ENCODE results near the gene AKAP9. TPM values are rescaled to one million over a fixed set of nuclear protein-coding genes. Genes with fewer than 3 reads are reported as not detected.
A peak's percentile ranks its signal among the peaks of the same experiment; 100 is the strongest.
"Not testable (repeated sequence)": the region's sequence is repeated elsewhere in the genome, so short reads cannot be mapped to it uniquely, and the experiment has no call there.

The AKAP9 gene
- total and polyA plus RNA-seq, 4 donors, result 11.4 to 203 (median 40.0) TPM

DNA sequence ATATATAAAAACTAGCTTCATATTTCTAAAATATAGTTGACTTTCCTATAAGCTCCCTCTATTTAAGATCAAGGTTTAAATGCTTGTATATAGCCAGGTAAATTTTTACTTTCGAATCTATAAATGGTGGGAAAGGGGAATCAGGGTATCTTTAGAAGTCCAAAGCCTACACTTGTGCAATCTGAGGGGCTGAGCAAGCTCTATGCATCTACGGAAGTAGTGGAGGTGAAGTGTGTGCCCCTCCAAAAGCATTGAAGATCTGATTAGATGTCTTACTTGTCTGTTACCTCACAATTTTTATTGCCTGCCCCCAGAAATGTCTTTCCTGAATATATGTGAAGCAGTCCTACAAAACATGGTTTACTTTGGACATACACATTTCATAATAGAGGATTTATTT is 1.6 kb downstream of the AKAP9 start:
- Histone ChIP-seq H3K9me3 (ENCODE audit: control insufficient read depth in 4 of 4, insufficient read depth in 3 of 4, low read length in 3 of 4) (no peaks in the 10 kb centered on the region), H3K4me3 (no peak overlapping the region), H3K4me1 (ENCODE audit: control insufficient read depth in 5 of 5, insufficient read depth in 5 of 5, low read length in 5 of 5) (peaks cover 0 to 17% (median 3%) of the 10 kb centered on the region in 5 donors), H3K36me3 (ENCODE audit: control insufficient read depth in 4 of 4, insufficient read depth in 4 of 4, low read length in 4 of 4) (peaks cover 0 to 4% (median 0%) of the 10 kb centered on the region in 4 donors), H3K27me3 (ENCODE audit: control insufficient read depth in 3 of 3, insufficient read depth in 3 of 3, low read length in 2 of 3) (no peaks in the 10 kb centered on the region), H3K27ac (ENCODE audit: low read depth in 1 of 2, low read length in 1 of 2) (no peak overlapping the region), H3K9ac (ENCODE audit: insufficient read depth in 1 of 2, low read length in 2 of 2) (peak overlapping the region in 1 of 2 donors; percentile 3)
- DNase-seq (no peak), ATAC-seq (ENCODE audit: insufficient read depth, low FRiP score) (no peak)
- TF ChIP-seq, protein P1, sequence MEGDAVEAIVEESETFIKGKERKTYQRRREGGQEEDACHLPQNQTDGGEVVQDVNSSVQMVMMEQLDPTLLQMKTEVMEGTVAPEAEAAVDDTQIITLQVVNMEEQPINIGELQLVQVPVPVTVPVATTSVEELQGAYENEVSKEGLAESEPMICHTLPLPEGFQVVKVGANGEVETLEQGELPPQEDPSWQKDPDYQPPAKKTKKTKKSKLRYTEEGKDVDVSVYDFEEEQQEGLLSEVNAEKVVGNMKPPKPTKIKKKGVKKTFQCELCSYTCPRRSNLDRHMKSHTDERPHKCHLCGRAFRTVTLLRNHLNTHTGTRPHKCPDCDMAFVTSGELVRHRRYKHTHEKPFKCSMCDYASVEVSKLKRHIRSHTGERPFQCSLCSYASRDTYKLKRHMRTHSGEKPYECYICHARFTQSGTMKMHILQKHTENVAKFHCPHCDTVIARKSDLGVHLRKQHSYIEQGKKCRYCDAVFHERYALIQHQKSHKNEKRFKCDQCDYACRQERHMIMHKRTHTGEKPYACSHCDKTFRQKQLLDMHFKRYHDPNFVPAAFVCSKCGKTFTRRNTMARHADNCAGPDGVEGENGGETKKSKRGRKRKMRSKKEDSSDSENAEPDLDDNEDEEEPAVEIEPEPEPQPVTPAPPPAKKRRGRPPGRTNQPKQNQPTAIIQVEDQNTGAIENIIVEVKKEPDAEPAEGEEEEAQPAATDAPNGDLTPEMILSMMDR (IDR thresholded peaks at IDR 0.05; ENCODE audit: control extremely low read depth, extremely low read depth), result no peak
- 35 to 40% methylated on average over 2 of the region's 2 CpGs for WGBS, 2 donors

DNA sequence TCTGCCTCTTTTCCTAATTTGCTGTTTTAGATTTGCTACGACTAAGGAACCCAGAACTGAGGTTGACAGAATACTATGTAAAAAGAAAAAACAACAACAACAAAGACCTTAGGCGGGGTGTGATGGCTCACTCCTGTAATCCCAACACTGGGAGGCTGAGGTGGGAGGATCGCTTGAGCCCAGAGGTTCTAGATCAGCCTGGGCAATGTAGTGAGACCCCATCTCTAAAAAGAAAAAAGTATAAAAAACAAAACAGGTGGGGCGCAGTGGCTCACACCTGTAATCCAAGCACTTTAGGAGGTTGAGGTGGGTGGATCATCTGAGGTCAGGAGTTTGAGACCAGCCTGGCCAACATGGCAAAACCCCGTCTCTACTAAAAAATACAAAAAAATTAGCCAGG is 4.3 kb downstream of the AKAP9 start:
- not testable (repeated sequence) for DNase-seq; H3K27ac ChIP-seq (ENCODE audit: low read depth in 1 of 2, low read length in 1 of 2); ATAC-seq (ENCODE audit: insufficient read depth, low FRiP score); H3K36me3 ChIP-seq (ENCODE audit: control insufficient read depth in 4 of 4, insufficient read depth in 4 of 4, low read length in 4 of 4); H3K27me3 ChIP-seq (ENCODE audit: control insufficient read depth in 3 of 3, insufficient read depth in 3 of 3, low read length in 2 of 3); H3K4me3 ChIP-seq; H3K9ac ChIP-seq (ENCODE audit: insufficient read depth in 1 of 2, low read length in 2 of 2); H3K9me3 ChIP-seq (ENCODE audit: control insufficient read depth in 4 of 4, insufficient read depth in 3 of 4, low read length in 3 of 4)
- peaks cover 0 to 12% (median 4%) of the 10 kb centered on the region in 5 donors for H3K4me1 ChIP-seq (ENCODE audit: control insufficient read depth in 5 of 5, insufficient read depth in 5 of 5, low read length in 5 of 5)
- WGBS, 2 donors, result 96 to 98% methylated on average over 5 of the region's 5 CpGs

DNA sequence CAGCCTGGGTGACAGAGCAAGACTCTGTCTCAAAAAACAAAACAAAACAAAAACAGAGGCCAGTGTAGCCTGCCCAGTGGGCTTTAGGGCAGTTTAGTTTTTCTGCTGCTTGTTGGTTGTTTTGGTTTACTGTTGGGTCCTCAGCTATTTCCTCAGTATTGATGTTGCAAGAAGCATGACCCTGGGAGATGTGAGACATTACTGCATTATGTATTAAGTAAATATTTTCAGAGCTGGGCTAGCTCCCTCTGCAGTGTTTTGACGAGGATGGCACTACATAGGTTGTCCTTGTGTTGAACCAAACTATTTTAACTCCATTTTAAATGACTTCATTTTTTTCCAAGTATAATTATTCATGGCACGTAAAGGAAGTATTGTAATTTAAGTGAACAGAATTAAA is 4.8 kb downstream of the AKAP9 start:
- no peak overlapping the region for H3K9ac ChIP-seq (ENCODE audit: insufficient read depth in 1 of 2, low read length in 2 of 2)
- peak; percentile 62 to 94 (median 92) for DNase-seq
- H3K27me3 ChIP-seq (ENCODE audit: control insufficient read depth in 3 of 3, insufficient read depth in 3 of 3, low read length in 2 of 3), result no peaks in the 10 kb centered on the region
- H3K36me3 ChIP-seq (ENCODE audit: control insufficient read depth in 4 of 4, insufficient read depth in 4 of 4, low read length in 4 of 4), result peaks cover 0 to 7% (median 0%) of the 10 kb centered on the region in 4 donors
- 46 to 47% methylated on average over 2 of the region's 2 CpGs for WGBS, 2 donors
- no peak overlapping the region for H3K4me3 ChIP-seq
- no peaks in the 10 kb centered on the region for H3K9me3 ChIP-seq (ENCODE audit: control insufficient read depth in 4 of 4, insufficient read depth in 3 of 4, low read length in 3 of 4)
- TF ChIP-seq, protein P1 (IDR thresholded peaks at IDR 0.05; ENCODE audit: control extremely low read depth, extremely low read depth), result no peak
- no peak for ATAC-seq (ENCODE audit: insufficient read depth, low FRiP score)
- H3K4me1 ChIP-seq (ENCODE audit: control insufficient read depth in 5 of 5, insufficient read depth in 5 of 5, low read length in 5 of 5), result peaks cover 0 to 10% (median 4%) of the 10 kb centered on the region in 5 donors
- no peak overlapping the region for H3K27ac ChIP-seq (ENCODE audit: low read depth in 1 of 2, low read length in 1 of 2)

DNA sequence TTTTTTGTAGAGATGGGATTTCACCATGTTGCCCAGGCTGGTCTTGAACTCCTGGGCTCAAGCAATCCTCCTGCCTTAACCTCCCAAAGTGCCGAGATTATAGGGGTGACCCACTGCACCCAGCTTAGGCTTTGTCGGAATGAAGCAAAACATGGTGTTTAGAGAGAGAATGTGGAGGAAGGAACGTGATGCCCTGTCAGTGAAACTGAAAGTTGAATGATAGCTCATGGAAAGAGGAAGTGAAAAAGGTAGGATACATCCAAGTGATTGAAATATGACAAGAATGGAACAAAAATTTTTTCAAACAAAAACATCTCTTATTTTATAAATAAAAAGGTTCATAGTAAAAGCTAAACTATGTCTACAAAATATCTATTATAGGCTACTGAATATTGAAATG is 5.9 kb downstream of the AKAP9 start:
- ATAC-seq (ENCODE audit: insufficient read depth, low FRiP score), result no peak
- H3K27ac ChIP-seq (ENCODE audit: low read depth in 1 of 2, low read length in 1 of 2), result peak overlapping the region in 1 of 2 donors; percentile 10
- H3K9ac ChIP-seq (ENCODE audit: insufficient read depth in 1 of 2, low read length in 2 of 2), result no peak overlapping the region
- H3K27me3 ChIP-seq (ENCODE audit: control insufficient read depth in 3 of 3, insufficient read depth in 3 of 3, low read length in 2 of 3), result no peaks in the 10 kb centered on the region
- H3K4me3 ChIP-seq, result no peak overlapping the region
- H3K9me3 ChIP-seq (ENCODE audit: control insufficient read depth in 4 of 4, insufficient read depth in 3 of 4, low read length in 3 of 4), result no peaks in the 10 kb centered on the region
- WGBS, 2 donors, result 50 to 54% methylated on average over 3 of the region's 3 CpGs
- TF ChIP-seq, protein P1 (IDR thresholded peaks at IDR 0.05; ENCODE audit: control extremely low read depth, extremely low read depth), result no peak
- peaks cover 0 to 7% (median 0%) of the 10 kb centered on the region in 4 donors for H3K36me3 ChIP-seq (ENCODE audit: control insufficient read depth in 4 of 4, insufficient read depth in 4 of 4, low read length in 4 of 4)
- H3K4me1 ChIP-seq (ENCODE audit: control insufficient read depth in 5 of 5, insufficient read depth in 5 of 5, low read length in 5 of 5), result peaks cover 0 to 10% (median 4%) of the 10 kb centered on the region in 5 donors
- DNase-seq, result no peak
